22Rv1 (cell line): ENCODE data around the gene OXA1L.
"Not testable (repeated sequence)": the region's sequence is repeated elsewhere in the genome, so short reads cannot be mapped to it uniquely, and the experiment has no call there.

ENCODE experiments used
- H3K27ac ChIP-seq: fragments of 450-650 bp; 2 replicates; pipeline ENCODE4 v1.5.1; 2017
- ZFX ChIP-seq: fragments of 450-650 bp; IDR thresholded peaks from 2 replicates; pipeline ENCODE4 v1.6.1; 2017; ENCODE audit warnings: antibody characterized with exemption, borderline replicate concordance
- TF ChIP-seq, protein P1 (sequence below): fragments of 450-650 bp; IDR thresholded peaks from 2 replicates; pipeline ENCODE4 v1.5.1; 2017; ENCODE audit warnings: mild to moderate bottlenecking

The OXA1L gene

DNA sequence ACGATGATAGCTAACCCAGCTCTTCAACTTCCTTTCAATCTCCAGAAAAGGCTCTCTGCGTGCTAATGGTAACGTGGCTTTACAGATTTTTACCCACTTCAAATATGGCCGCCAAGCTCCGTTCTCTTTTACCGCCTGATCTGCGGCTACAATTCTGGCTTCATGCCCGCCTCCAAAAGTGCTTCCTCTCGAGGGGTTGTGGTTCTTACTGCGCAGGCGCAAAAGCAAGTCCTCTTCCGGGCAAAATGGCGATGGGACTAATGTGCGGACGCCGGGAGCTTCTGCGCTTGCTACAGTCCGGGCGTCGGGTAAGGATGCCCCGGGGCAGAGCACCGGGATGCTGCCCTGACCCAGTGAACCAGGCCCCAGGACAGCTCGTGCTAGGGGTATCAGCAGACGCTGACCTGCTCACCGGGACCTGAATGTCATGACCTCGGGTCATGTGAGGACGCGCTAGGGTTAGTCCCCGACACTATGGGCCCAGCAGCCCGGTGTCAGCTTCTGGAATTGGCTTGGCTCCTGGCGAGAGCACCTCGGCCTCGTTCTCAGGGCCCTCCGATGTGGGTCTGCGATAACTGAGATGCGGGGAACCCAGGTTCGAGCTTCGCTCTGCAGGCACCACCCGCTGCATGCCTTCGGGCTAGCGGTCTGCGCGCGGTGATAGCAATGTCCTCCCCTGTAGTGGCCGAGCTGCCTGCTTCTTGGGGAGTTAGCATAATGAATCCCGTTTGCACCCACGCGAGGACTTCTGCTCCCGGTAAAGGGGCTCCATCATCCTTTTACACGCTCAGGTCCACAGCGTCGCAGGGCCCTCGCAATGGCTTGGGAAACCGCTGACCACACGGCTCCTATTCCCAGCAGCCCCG, at the start of gene OXA1L:
OXA1L (plus strand) TSS at position 232 of the 866 bp plus-strand sequence; CDS start at position 246, 14 bp downstream.
- TF ChIP-seq, protein P1, sequence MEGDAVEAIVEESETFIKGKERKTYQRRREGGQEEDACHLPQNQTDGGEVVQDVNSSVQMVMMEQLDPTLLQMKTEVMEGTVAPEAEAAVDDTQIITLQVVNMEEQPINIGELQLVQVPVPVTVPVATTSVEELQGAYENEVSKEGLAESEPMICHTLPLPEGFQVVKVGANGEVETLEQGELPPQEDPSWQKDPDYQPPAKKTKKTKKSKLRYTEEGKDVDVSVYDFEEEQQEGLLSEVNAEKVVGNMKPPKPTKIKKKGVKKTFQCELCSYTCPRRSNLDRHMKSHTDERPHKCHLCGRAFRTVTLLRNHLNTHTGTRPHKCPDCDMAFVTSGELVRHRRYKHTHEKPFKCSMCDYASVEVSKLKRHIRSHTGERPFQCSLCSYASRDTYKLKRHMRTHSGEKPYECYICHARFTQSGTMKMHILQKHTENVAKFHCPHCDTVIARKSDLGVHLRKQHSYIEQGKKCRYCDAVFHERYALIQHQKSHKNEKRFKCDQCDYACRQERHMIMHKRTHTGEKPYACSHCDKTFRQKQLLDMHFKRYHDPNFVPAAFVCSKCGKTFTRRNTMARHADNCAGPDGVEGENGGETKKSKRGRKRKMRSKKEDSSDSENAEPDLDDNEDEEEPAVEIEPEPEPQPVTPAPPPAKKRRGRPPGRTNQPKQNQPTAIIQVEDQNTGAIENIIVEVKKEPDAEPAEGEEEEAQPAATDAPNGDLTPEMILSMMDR: no peak
- TF ChIP-seq ZFX: no peak
- H3K27ac ChIP-seq: peak within 1 kb of the TSS; percentile 80

DNA sequence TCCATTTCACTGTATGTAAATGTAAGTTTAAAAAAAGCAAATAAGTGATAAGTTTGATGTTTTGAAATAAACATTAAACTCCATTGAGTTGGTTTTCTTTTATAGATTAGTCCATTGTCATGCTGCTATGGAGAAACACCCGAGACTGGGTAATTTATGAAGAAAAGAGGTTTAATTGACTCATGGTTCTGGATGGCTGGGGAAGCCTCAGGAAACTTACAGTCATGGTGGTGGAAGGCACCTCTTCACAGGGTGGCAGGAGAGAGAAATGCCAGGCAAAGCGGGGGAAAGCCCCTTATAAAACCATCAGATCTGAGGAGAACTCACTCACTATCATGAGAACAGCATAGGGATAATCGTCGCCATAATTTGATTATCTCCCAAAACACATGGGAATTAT, 48.4 kb upstream of the OXA1L start:
- H3K27ac ChIP-seq: no peak overlapping the region
- no peak for TF ChIP-seq ZFX
- TF ChIP-seq, protein P1: no peak

DNA sequence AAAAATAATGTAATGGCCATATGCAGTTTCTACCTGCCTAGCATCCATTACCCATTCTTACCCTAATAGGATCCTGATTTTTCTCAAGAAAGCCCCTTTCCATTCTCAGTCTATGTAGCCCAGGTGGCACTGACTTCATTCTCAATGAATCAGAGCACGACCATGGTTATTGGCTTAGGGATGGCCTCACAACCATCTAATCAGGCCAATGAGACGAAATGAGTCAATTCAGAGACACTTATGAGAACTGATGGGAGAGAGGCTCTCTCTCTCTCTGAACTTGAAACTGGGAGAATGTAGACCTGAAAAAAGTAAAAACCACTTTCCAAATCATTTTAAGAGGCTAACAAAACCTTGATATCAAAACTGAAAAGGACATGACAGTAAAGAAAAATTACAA, 45.3 kb upstream of the OXA1L start:
- H3K27ac ChIP-seq: no peak overlapping the region
- TF ChIP-seq, protein P1: no peak
- no peak for TF ChIP-seq ZFX

DNA sequence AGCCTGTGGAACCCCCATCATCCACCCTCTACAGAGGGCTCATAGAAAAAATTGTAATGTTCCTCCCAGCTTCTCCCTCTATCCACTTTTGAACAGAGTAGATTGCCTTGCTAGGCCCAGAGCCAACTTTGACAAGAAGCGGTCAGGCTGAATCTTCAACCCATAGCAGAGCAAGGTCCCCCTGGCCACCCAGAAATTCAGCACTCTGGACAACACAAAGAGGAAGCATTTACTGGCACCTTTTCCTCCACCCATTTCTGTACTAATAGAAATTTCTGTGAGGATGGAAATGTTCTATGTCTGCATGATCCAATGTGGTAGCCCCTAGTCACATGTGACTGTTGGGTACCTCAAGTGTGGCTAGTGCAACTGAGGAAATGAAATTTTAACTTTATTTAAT, 42.7 kb upstream of the OXA1L start:
- TF ChIP-seq, protein P1: no peak
- no peak for TF ChIP-seq ZFX
- H3K27ac ChIP-seq: no peak overlapping the region

GRCh38 chr14:22724847-22725246, 41.6 kb upstream of the OXA1L start:
- H3K27ac ChIP-seq: not testable (repeated sequence)

GRCh38 chr14:22725374-22725773, 41.1 kb upstream of the OXA1L start:
- H3K27ac ChIP-seq: not testable (repeated sequence)

DNA sequence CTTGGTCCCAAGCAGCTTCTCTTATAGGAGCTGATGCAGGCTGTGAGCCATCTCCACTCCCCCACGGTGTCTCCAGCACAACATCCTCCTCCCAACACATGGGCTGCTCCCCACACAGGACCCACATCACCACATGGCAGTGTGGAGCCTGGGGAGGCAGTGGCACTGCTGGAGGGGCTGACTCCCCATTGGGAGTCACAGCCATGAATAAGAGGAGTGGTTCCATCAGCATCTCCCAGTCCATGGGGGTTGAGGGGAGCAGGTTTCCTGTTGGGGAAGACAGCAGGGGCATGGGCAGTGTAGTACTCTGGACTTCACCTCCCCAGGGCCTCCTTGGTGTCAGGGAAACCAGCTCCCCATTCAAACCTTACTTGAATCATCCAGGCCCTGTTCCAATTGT, 40.5 kb upstream of the OXA1L start:
- H3K27ac ChIP-seq: no peak overlapping the region
- TF ChIP-seq ZFX: no peak
- TF ChIP-seq, protein P1: no peak

GRCh38 chr14:22732062-22732461, 34.4 kb upstream of the OXA1L start:
- not testable (repeated sequence) for H3K27ac ChIP-seq

DNA sequence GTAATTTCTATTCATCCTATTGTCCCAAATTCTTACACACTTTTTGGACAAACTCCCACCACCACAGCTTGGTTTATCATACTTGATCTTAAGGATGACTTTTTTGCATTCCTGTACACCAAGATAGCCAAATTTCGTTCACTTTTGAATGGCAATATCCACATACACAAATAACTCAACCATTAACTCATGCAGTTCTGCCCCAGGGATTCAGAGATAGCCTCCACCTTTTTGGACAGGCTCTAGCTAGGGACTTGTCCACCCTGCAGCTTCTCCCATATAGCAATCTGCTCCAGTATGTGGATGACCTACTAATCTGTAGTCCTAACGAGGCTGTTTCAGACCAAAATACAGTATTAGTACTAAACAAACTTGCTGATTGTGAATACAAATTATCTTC, 32.7 kb upstream of the OXA1L start:
- TF ChIP-seq ZFX: no peak
- TF ChIP-seq, protein P1: no peak
- no peak overlapping the region for H3K27ac ChIP-seq
